Right lobe of liver (tissue), 6 donors: Measurements from ENCODE around the gene PRKCA. TPM values are rescaled to one million over a fixed set of nuclear protein-coding genes. Genes with fewer than 3 reads are reported as not detected.

ENCODE experiments used
- ATAC-seq, 4 donors: fragments of 200-7000 bp; cut with Tn5 transposase; one replicate each; pipeline ENCODE4 v1.9.1; 2020; ENCODE audit warnings: mild to moderate bottlenecking in 4 of 4, moderate library complexity in 4 of 4
- DNase-seq, 3 donors: peaks; one replicate each; pipeline ENCODE4 v3.0.0-alpha.2; 2020
- H3K27ac ChIP-seq, 3 donors: fragments of 200-600 bp; one replicate each; pipeline ENCODE4 v1.8.0; 2022
- H3K27me3 ChIP-seq, 2 donors: fragments of 200-600 bp; one replicate each; pipeline ENCODE4 v1.8.0; 2022
- H3K36me3 ChIP-seq, 4 donors: fragments of 200-600 bp; sonication (generic) in 1 of 4; one replicate each; pipeline versions ENCODE4 v1.5.1 to v1.8.0; 2017 to 2022; ENCODE audit warnings: control low read depth in 1 of 4
- H3K4me1 ChIP-seq, 4 donors: fragments of 200-600 bp; sonication (generic) in 1 of 4; one replicate each; pipeline versions ENCODE4 v1.5.1 to v1.8.0; 2017 to 2022; ENCODE audit warnings: control low read depth in 1 of 4
- H3K4me3 ChIP-seq, 3 donors: fragments of 200-600 bp; one replicate each; pipeline ENCODE4 v1.8.0; 2022
- H3K9me3 ChIP-seq, 4 donors: fragments of 200-600 bp; sonication (generic) in 1 of 4; one replicate each; pipeline versions ENCODE4 v1.5.1 to v1.8.0; 2017 to 2022; ENCODE audit warnings: control low read depth in 1 of 4
- POLR2A ChIP-seq: fragments of 450-650 bp; IDR thresholded peaks from one replicate; pipeline ENCODE4 v1.6.1; 2017; ENCODE audit warnings: antibody characterized with exemption, mild to moderate bottlenecking
- WGBS: methylation state at CpG from one replicate; pipeline ENCODE4 v1.1.6; 2018; ENCODE audit warnings: low coverage, low lambda C conversion rate; ENCODE audit not compliant: insufficient coverage; ENCODE audit errors: missing lambda C conversion rate; 5-methylcytosine and 5-hydroxymethylcytosine counted together
- intact Hi-C, 2 donors: fragments of 100-400 bp; cut with DNase I; formaldehyde crosslinking; loops; one replicate each; pipeline versions ENCODE4 v1.11.2 to v1.14.1; 2022
- total RNA-seq, 6 experiments: library from RNA; depleted of rRNA in 2 of 6; stranded (reverse); fragments of >200 nt in 2 of 6; fragmentation: NEBNext Ultra II Directional in 3 of 6; extraction: Animal tissue kit (Norgen Biotek cat#: 25700) in 3 of 6; gene quantifications; one replicate each; pipeline versions ENCODE4 v1.1.0 to v1.2.4, GENCODE V29; 2016 to 2023
- TF ChIP-seq, protein P1 (sequence below), 4 donors: fragments of 200-600 bp in 3 of 4; fragments of 450-650 bp in 1 of 4; IDR thresholded peaks; one replicate each; pipeline versions ENCODE4 v1.5.1 to v1.8.0; 2016 to 2022; ENCODE audit warnings: antibody characterized with exemption in 4 of 4, mild to moderate bottlenecking in 2 of 4
- donor health status: DM: no; HTN: yes; CAD: no.
- donor health status: DM: no; HTN: no; CAD: no.
- donor health status: DM: no; HTN: no; CAD: no.
- donor health status: DM: no; HTN: yes; CAD: no.
- donor health status: DM: no; HTN: yes; CAD: no.

Gene PRKCA
- total RNA-seq, 6 experiments from 2014 or later, result 11.7 to 23.0 (median 18.7) TPM

GRCh38 chr17:66364508-66364907, 62.1 kb downstream of the PRKCA start:
- no peaks in the 10 kb centered on the region for H3K9me3 ChIP-seq
- WGBS, result 99% methylated on average over 6 of the region's 10 CpGs

GRCh38 chr17:66364990-66365490, 62.6 kb downstream of the PRKCA start:
- Histone ChIP-seq H3K27ac (no peak overlapping the region), H3K27me3 (no peaks in the 10 kb centered on the region), H3K9me3 (no peaks in the 10 kb centered on the region), H3K36me3 (no peaks in the 10 kb centered on the region), H3K4me1 (no peaks in the 10 kb centered on the region), H3K4me3 (no peak overlapping the region)
- intact Hi-C loops, result no loop called here
- no peak for DNase-seq
- TF ChIP-seq POLR2A, result no peak
- peak in 1 of 4 donors; percentile 23 for ATAC-seq
- WGBS, result 46% methylated on average over 4 of the region's 4 CpGs

More at GRCh38 chr17:66364508-66364907, 62.1 kb downstream of the PRKCA start:
- Histone ChIP-seq H3K27ac (no peak overlapping the region), H3K4me3 (no peak overlapping the region), H3K36me3 (no peaks in the 10 kb centered on the region), H3K4me1 (no peaks in the 10 kb centered on the region), H3K27me3 (no peaks in the 10 kb centered on the region)
- ATAC-seq, result no peak
- no peak for DNase-seq
- intact Hi-C loops, result no loop called here
- TF ChIP-seq, protein P1, sequence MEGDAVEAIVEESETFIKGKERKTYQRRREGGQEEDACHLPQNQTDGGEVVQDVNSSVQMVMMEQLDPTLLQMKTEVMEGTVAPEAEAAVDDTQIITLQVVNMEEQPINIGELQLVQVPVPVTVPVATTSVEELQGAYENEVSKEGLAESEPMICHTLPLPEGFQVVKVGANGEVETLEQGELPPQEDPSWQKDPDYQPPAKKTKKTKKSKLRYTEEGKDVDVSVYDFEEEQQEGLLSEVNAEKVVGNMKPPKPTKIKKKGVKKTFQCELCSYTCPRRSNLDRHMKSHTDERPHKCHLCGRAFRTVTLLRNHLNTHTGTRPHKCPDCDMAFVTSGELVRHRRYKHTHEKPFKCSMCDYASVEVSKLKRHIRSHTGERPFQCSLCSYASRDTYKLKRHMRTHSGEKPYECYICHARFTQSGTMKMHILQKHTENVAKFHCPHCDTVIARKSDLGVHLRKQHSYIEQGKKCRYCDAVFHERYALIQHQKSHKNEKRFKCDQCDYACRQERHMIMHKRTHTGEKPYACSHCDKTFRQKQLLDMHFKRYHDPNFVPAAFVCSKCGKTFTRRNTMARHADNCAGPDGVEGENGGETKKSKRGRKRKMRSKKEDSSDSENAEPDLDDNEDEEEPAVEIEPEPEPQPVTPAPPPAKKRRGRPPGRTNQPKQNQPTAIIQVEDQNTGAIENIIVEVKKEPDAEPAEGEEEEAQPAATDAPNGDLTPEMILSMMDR (IDR thresholded peaks at IDR 0.05), result no peak
- no peak for TF ChIP-seq POLR2A

GRCh38 chr17:66365903-66366302, 63.5 kb downstream of the PRKCA start:
- WGBS, result 75% methylated on average over 2 of the region's 2 CpGs
- Histone ChIP-seq H3K4me3 (no peak overlapping the region), H3K36me3 (no peaks in the 10 kb centered on the region), H3K9me3 (no peaks in the 10 kb centered on the region), H3K4me1 (no peaks in the 10 kb centered on the region), H3K27ac (no peak overlapping the region), H3K27me3 (no peaks in the 10 kb centered on the region)
- no peak for DNase-seq
- intact Hi-C loops, result no loop called here
- TF ChIP-seq, protein P1 (IDR thresholded peaks at IDR 0.05), result no peak
- no peak for TF ChIP-seq POLR2A
- no peak for ATAC-seq

DNA sequence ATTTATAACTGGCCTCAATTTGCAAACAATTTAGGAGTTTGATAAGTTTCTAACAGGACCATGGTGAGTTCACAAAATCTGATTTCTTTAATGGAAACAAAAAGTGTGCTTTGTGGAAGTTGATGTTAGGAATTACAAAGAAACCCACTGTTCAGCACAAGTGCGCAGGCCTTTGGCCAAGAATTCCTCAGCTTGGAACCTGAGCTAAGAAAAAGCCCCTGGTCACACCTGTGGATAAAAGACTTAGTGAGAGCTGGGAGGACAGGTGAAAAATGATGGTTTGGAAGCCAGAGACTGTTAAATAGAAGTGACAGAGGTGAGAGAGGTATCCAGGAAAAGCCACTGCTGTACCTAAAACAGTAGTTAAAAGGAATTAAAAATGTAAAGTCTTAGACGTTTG, 64.7 kb downstream of the PRKCA start:
- Histone ChIP-seq H3K36me3 (no peaks in the 10 kb centered on the region), H3K27me3 (no peaks in the 10 kb centered on the region), H3K4me1 (no peaks in the 10 kb centered on the region), H3K27ac (no peak overlapping the region), H3K9me3 (no peaks in the 10 kb centered on the region), H3K4me3 (no peak overlapping the region)
- DNase-seq (no peak), ATAC-seq (no peak)
- WGBS, result 82% methylated on average over 2 of the region's 2 CpGs
- intact Hi-C loops, result no loop called here
- no peak for TF ChIP-seq POLR2A
- TF ChIP-seq, protein P1 (IDR thresholded peaks at IDR 0.05), result no peak

DNA sequence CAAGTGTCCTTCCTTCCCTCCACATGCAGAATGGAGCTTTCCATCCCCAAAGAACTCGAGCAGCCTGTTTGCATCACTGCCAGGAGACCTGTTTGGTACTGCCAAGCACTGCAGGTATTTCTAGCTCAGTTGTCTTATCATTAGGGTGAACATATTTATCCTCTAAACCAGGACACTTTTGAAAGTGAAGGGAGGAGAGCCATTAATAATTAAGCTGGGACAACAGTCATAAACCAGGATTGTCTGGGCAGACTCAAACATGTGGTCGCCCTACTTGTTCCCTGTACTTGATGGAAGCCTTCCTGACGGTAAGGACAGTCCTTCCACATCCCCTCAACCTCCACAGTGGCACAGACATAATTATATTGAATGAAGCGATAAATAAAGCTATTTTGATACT, 67.4 kb downstream of the PRKCA start:
- 36% methylated on average over 4 of the region's 4 CpGs for WGBS

More for the DNA sequence above, 67.4 kb downstream of the PRKCA start:
- Histone ChIP-seq H3K27me3 (no peaks in the 10 kb centered on the region), H3K4me1 (no peaks in the 10 kb centered on the region), H3K27ac (no peak overlapping the region), H3K4me3 (no peak overlapping the region), H3K9me3 (no peaks in the 10 kb centered on the region), H3K36me3 (no peaks in the 10 kb centered on the region)
- TF ChIP-seq, protein P1 (IDR thresholded peaks at IDR 0.05), result no peak
- no peak for TF ChIP-seq POLR2A
- intact Hi-C loops, result no loop called here
- ATAC-seq (peak; percentile 74 to 87 (median 79)), DNase-seq (no peak)
